ENCODE results near the gene TTLL11.

GRCh38 chr9:121825031-121825691 is 267.9 kb downstream of the TTLL11 start:
- TF ChIP-seq CTCF (conservative IDR thresholded peaks at IDR 0.05; ENCODE audit: low read length), result no peak
- TF ChIP-seq EZH2phosphoT487 (IDR thresholded peaks at IDR 0.05; ENCODE audit: borderline replicate concordance), result no peak

Measured in Loucy (cell line).